ENCODE measurements around the gene ANKRD17. TPM values are rescaled to one million over a fixed set of nuclear protein-coding genes. Genes with fewer than 3 reads are reported as not detected.
A peak's percentile ranks its signal among the peaks of the same experiment; 100 is the strongest.

The ANKRD17 gene
- total RNA-seq, 1 donor, result 49.9 TPM

- Histone ChIP-seq H2AFZ (ENCODE audit: low read length) (no peak overlapping the region), H3K9me3 (ENCODE audit: low read depth, low read length) (no peaks in the 10 kb centered on the region), H3K4me2 (ENCODE audit: insufficient read depth, low read length) (no peak overlapping the region), H3K27me3 (ENCODE audit: insufficient read depth, low read length) (no peaks in the 10 kb centered on the region), H3K4me3 (ENCODE audit: insufficient read depth, low read length) (no peak overlapping the region), H3K79me2 (ENCODE audit: insufficient read depth, low read length) (peaks cover 68% of the 10 kb centered on the region), H3K27ac (ENCODE audit: low read depth, low read length) (no peak overlapping the region), H3K4me1 (ENCODE audit: insufficient read depth, low read length) (peaks cover 16% of the 10 kb centered on the region), H3K36me3 (ENCODE audit: insufficient read depth, low read length) (no peaks in the 10 kb centered on the region), H4K20me1 (ENCODE audit: insufficient read depth, low read length) (peaks cover 4% of the 10 kb centered on the region)
- no peak for DNase-seq (ENCODE audit: insufficient read length, low spot score, missing footprints)
- TF ChIP-seq, protein P1, sequence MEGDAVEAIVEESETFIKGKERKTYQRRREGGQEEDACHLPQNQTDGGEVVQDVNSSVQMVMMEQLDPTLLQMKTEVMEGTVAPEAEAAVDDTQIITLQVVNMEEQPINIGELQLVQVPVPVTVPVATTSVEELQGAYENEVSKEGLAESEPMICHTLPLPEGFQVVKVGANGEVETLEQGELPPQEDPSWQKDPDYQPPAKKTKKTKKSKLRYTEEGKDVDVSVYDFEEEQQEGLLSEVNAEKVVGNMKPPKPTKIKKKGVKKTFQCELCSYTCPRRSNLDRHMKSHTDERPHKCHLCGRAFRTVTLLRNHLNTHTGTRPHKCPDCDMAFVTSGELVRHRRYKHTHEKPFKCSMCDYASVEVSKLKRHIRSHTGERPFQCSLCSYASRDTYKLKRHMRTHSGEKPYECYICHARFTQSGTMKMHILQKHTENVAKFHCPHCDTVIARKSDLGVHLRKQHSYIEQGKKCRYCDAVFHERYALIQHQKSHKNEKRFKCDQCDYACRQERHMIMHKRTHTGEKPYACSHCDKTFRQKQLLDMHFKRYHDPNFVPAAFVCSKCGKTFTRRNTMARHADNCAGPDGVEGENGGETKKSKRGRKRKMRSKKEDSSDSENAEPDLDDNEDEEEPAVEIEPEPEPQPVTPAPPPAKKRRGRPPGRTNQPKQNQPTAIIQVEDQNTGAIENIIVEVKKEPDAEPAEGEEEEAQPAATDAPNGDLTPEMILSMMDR (IDR thresholded peaks at IDR 0.05; ENCODE audit: extremely low read depth, low read depth, low read length), result no peak
These were observed 33.7 kb downstream of the ANKRD17 start for GRCh38 chr4:73224886-73225285.

- Histone ChIP-seq H3K36me3 (ENCODE audit: insufficient read depth, low read length) (no peaks in the 10 kb centered on the region), H3K79me2 (ENCODE audit: insufficient read depth, low read length) (peaks cover 76% of the 10 kb centered on the region), H3K4me1 (ENCODE audit: insufficient read depth, low read length) (peaks cover 16% of the 10 kb centered on the region), H3K4me3 (ENCODE audit: insufficient read depth, low read length) (no peak overlapping the region), H3K27me3 (ENCODE audit: insufficient read depth, low read length) (no peaks in the 10 kb centered on the region), H3K27ac (ENCODE audit: low read depth, low read length) (peak overlapping the region; percentile 88), H3K4me2 (ENCODE audit: insufficient read depth, low read length) (peak overlapping the region; percentile 84), H4K20me1 (ENCODE audit: insufficient read depth, low read length) (peaks cover 7% of the 10 kb centered on the region), H2AFZ (ENCODE audit: low read length) (no peak overlapping the region), H3K9me3 (ENCODE audit: low read depth, low read length) (no peaks in the 10 kb centered on the region)
- TF ChIP-seq, protein P1 (IDR thresholded peaks at IDR 0.05; ENCODE audit: extremely low read depth, low read depth, low read length), result no peak
- no peak for DNase-seq (ENCODE audit: insufficient read length, low spot score, missing footprints)
These were observed 35.3 kb downstream of the ANKRD17 start for GRCh38 chr4:73223258-73223650.

- H3K4me2 ChIP-seq (ENCODE audit: insufficient read depth, low read length), result peak overlapping the region; percentile 84
- H3K36me3 ChIP-seq (ENCODE audit: insufficient read depth, low read length), result no peaks in the 10 kb centered on the region
- no peaks in the 10 kb centered on the region for H3K9me3 ChIP-seq (ENCODE audit: low read depth, low read length)
- H4K20me1 ChIP-seq (ENCODE audit: insufficient read depth, low read length), result peaks cover 7% of the 10 kb centered on the region
- H3K79me2 ChIP-seq (ENCODE audit: insufficient read depth, low read length), result peaks cover 79% of the 10 kb centered on the region
- peak overlapping the region; percentile 77 for H3K4me3 ChIP-seq (ENCODE audit: insufficient read depth, low read length)
- TF ChIP-seq, protein P1 (IDR thresholded peaks at IDR 0.05; ENCODE audit: extremely low read depth, low read depth, low read length), result no peak
- peak; percentile 91 for DNase-seq (ENCODE audit: insufficient read length, low spot score, missing footprints)
- H2AFZ ChIP-seq (ENCODE audit: low read length), result peak overlapping the region; percentile 78
- H3K27ac ChIP-seq (ENCODE audit: low read depth, low read length), result peak overlapping the region; percentile 88
- H3K4me1 ChIP-seq (ENCODE audit: insufficient read depth, low read length), result peaks cover 16% of the 10 kb centered on the region
- no peaks in the 10 kb centered on the region for H3K27me3 ChIP-seq (ENCODE audit: insufficient read depth, low read length)
These were observed 35.9 kb downstream of the ANKRD17 start for GRCh38 chr4:73222466-73223257.

DNA sequence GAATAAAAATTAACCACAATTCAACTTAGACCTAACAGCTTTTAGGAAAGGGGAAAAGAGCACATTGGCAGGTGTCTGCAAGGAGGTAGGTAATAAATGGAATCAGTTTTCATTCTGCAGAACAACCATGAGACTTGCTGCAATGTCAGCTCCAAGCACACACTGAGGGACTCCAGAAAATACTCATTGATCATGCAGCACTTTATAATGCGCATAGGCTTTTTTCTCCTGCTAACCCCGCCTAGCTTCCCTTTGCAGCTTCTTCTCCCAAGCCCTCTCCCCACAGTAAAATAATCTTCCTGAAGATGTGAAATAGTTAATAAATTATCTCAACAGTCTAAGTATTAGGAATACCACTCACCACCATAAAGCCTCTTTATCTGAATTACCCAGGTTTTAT, 36.9 kb downstream of the ANKRD17 start:
- Histone ChIP-seq H3K9me3 (ENCODE audit: low read depth, low read length) (no peaks in the 10 kb centered on the region), H3K4me2 (ENCODE audit: insufficient read depth, low read length) (peak overlapping the region; percentile 84), H3K36me3 (ENCODE audit: insufficient read depth, low read length) (no peaks in the 10 kb centered on the region), H3K27me3 (ENCODE audit: insufficient read depth, low read length) (no peaks in the 10 kb centered on the region), H3K79me2 (ENCODE audit: insufficient read depth, low read length) (peaks cover 80% of the 10 kb centered on the region), H3K4me1 (ENCODE audit: insufficient read depth, low read length) (peaks cover 16% of the 10 kb centered on the region), H4K20me1 (ENCODE audit: insufficient read depth, low read length) (peaks cover 10% of the 10 kb centered on the region), H3K4me3 (ENCODE audit: insufficient read depth, low read length) (peak overlapping the region; percentile 42), H2AFZ (ENCODE audit: low read length) (no peak overlapping the region), H3K27ac (ENCODE audit: low read depth, low read length) (peak overlapping the region; percentile 11)
- TF ChIP-seq, protein P1 (IDR thresholded peaks at IDR 0.05; ENCODE audit: extremely low read depth, low read depth, low read length), result no peak
- DNase-seq (ENCODE audit: insufficient read length, low spot score, missing footprints), result no peak

Measured in osteoblast (primary cell).